Progenitor cell of endocrine pancreas (in vitro differentiated cells): Measurements from ENCODE around the gene HEPACAM. TPM values are rescaled to one million over a fixed set of nuclear protein-coding genes. Genes with fewer than 3 reads are reported as not detected.

Source experiments
- DNase-seq: peaks from one replicate; pipeline ENCODE4 v3.0.0; 2021; ENCODE audit warnings: low spot score; ENCODE audit not compliant: unreplicated experiment
- H3K27ac Mint-ChIP-seq: 2 replicates; pipeline ENCODE4 v1.8.0; 2021; ENCODE audit warnings: mild to moderate bottlenecking, moderate library complexity, mixed read lengths
- H3K27me3 Mint-ChIP-seq: 2 replicates; pipeline ENCODE4 v1.8.0; 2021; ENCODE audit warnings: mixed read lengths
- H3K36me3 Mint-ChIP-seq: 2 replicates; pipeline ENCODE4 v1.8.0; 2022; ENCODE audit warnings: mixed read lengths; ENCODE audit not compliant: insufficient read depth
- H3K4me1 Mint-ChIP-seq: 2 replicates; pipeline ENCODE4 v1.8.0; 2021; ENCODE audit warnings: low read depth, mixed read lengths
- H3K4me3 Mint-ChIP-seq: 2 replicates; pipeline ENCODE4 v1.8.0; 2021; ENCODE audit warnings: low read depth, mild to moderate bottlenecking, moderate library complexity, mixed read lengths
- H3K9me3 Mint-ChIP-seq: 2 replicates; pipeline ENCODE4 v1.8.0; 2021; ENCODE audit warnings: low read depth, mixed read lengths
- CTCF ChIP-seq: fragments of 200-600 bp; sonication (generic); IDR thresholded peaks from one replicate; pipeline ENCODE4 v1.5.0; 2021; ENCODE audit warnings: antibody characterized with exemption, mild to moderate bottlenecking; ENCODE audit not compliant: unreplicated experiment
- total RNA-seq: library from RNA; stranded (reverse); gene quantifications from 2 replicates; pipeline ENCODE4 v1.2.1, GENCODE V29; 2021

Gene HEPACAM
- total RNA-seq, 1 donor from 2014 or later: 0.07 TPM

DNA sequence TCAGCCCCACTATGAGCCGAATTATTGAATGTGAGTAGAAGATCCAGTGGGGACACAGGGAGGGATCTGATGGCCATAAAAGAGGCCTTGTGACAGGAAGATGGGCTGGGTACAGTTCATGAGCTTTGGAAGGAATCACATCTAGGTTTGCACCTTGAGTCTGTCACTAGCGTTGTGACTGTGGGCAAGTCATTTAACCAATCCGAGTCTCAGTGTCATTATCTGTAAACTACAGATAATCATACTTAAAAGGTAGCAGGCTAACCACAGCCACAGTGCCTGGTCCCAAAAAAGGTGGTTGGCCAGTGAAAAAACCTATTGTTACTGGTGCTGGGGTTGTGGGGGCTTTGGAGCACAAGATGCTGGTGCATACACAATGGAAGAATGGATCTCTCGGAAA, 13.0 kb downstream of the HEPACAM start:
- Mint-ChIP-seq H3K4me1 (no peaks in the 10 kb centered on the region), H3K9me3 (no peaks in the 10 kb centered on the region), H3K27me3 (peaks cover 36% of the 10 kb centered on the region), H3K4me3 (no peak overlapping the region), H3K36me3 (no peaks in the 10 kb centered on the region), H3K27ac (no peak overlapping the region)
- no peak for TF ChIP-seq CTCF
- DNase-seq: no peak

GRCh38 chr11:124920870-124921609, 14.8 kb downstream of the HEPACAM start:
- peak overlapping the region; percentile 84 for H3K27ac Mint-ChIP-seq
- TF ChIP-seq CTCF: peak; percentile 13
- peak; percentile 78 for DNase-seq
- H3K4me1 Mint-ChIP-seq: no peaks in the 10 kb centered on the region
- peak overlapping the region; percentile 68 for H3K4me3 Mint-ChIP-seq
- peaks cover 42% of the 10 kb centered on the region for H3K27me3 Mint-ChIP-seq
- H3K9me3 Mint-ChIP-seq: no peaks in the 10 kb centered on the region
- H3K36me3 Mint-ChIP-seq: no peaks in the 10 kb centered on the region

DNA sequence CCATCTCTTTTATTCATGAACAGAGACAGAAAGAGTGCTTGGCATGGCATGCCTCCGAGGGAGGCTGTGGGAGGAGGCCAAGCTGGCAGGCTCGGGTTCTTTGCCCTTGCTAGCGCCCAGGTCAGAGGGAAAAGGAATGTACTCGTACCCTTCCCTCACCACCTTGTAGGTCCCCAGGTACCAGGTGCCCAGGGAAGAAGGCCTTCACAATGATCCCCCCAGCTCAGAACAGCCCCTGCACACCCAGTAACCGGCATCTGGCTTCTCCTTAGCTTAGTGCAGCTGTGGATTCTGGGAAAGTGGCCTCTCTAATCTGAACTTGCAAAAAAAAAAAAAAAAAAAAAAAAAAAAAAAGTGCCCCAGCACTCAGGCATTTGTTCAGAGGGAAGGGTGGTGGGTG, 15.5 kb downstream of the HEPACAM start:
- no peak for TF ChIP-seq CTCF
- no peak for DNase-seq
- Mint-ChIP-seq H3K36me3 (no peaks in the 10 kb centered on the region), H3K27me3 (peaks cover 43% of the 10 kb centered on the region), H3K9me3 (no peaks in the 10 kb centered on the region), H3K27ac (peak overlapping the region; percentile 84), H3K4me1 (no peaks in the 10 kb centered on the region), H3K4me3 (peak overlapping the region; percentile 68)

GRCh38 chr11:124919898-124920297, 15.9 kb downstream of the HEPACAM start:
- no peaks in the 10 kb centered on the region for H3K36me3 Mint-ChIP-seq
- TF ChIP-seq CTCF: no peak
- H3K27ac Mint-ChIP-seq: no peak overlapping the region
- H3K9me3 Mint-ChIP-seq: no peaks in the 10 kb centered on the region
- H3K27me3 Mint-ChIP-seq: peaks cover 43% of the 10 kb centered on the region
- DNase-seq: no peak
- H3K4me3 Mint-ChIP-seq: no peak overlapping the region
- H3K4me1 Mint-ChIP-seq: no peaks in the 10 kb centered on the region

DNA sequence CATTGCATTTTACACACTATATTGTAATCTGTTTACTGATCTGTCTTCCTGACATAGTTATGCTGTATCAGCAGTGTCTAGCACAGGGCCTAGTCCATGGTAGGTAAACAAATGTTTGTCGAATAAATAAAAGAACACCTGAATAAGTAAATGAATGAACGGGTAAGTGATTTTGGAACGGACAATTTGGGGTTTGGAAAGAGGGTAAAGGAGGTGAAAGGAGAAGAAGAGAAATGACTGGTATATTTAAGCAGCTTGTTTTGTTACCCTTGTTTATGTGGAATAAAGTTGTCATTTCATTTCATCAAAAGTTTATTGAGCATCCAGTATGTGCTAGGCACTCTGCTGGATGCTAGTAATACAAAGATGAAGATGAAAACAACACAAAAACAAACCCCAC, 16.9 kb downstream of the HEPACAM start, which contains the start of gene HEPN1:
HEPN1 (plus strand) TSS at position 301 of the 400 bp plus-strand sequence.
- H3K4me1 Mint-ChIP-seq: no peaks in the 10 kb centered on the region

More for the DNA sequence above, 16.9 kb downstream of the HEPACAM start, which contains the start of gene HEPN1:
- DNase-seq: no peak
- H3K4me3 Mint-ChIP-seq: no peak within 1 kb of the TSS
- H3K27me3 Mint-ChIP-seq: peaks cover 36% of the 10 kb centered on the region
- H3K36me3 Mint-ChIP-seq: no peaks in the 10 kb centered on the region
- H3K9me3 Mint-ChIP-seq: no peaks in the 10 kb centered on the region
- no peak within 1 kb of the TSS for H3K27ac Mint-ChIP-seq
- TF ChIP-seq CTCF: no peak
